ENCODE measurements around the gene RASAL2. TPM values are rescaled to one million over a fixed set of nuclear protein-coding genes. Genes with fewer than 3 reads are reported as not detected.

RASAL2 gene
- total and polyA plus RNA-seq, 2 of the 13 experiments (the other 11 are each of a cell fraction or from before 2014, with no cell fraction given), result 5.4 to 5.9 TPM

DNA sequence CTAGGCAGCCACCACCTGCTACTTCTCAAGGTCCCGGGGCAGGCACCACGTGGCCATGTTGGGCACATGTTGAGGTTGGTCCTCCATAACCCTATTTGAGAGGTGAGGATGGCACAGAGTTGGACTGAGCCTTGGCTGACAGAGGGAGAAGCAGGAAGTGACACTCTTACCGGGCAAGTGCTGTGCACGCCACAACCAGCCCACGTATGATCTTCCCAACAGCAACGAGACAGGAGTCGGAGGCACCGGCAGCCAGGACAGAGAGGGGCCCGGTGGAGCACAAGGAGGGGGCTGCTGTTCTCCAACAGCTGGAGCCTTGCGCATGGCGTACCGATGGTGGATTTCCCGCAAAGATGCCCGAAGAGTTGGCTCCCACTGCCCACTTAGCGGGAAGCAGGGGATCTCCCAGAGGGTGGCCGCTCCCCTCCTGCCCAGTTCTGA is 399.4 kb downstream of the RASAL2 start:
- Histone ChIP-seq H3K4me1 (ENCODE audit: insufficient read depth, low read length) (0 out of 2 replicates have a peak, but pooled peaks cover under 1% of the 10 kb centered on the region), H3K36me3 (replicated peaks in 1 of 2; ENCODE audit: control insufficient read depth in 1 of 2, insufficient read depth in 2 of 2, low read length in 2 of 2) (no peaks in the 10 kb centered on the region), H4K20me1 (ENCODE audit: insufficient read depth, low read length) (no peaks in the 10 kb centered on the region), H3K4me2 (ENCODE audit: low read depth, low read length) (no peak overlapping the region), H3K9me3 (ENCODE audit: low read length) (no peaks in the 10 kb centered on the region), H3K27ac (ENCODE audit: extremely low read length, insufficient read depth, low read length) (no peak overlapping the region), H2AFZ (ENCODE audit: low read length) (no peak overlapping the region), H3K9ac (ENCODE audit: insufficient read depth, low read depth, low read length) (no peak overlapping the region), H3K4me3 (replicated peaks in 1 of 3; ENCODE audit: insufficient read depth in 1 of 3, low read depth in 2 of 3, low read length in 3 of 3) (no peak overlapping the region), H3K79me2 (ENCODE audit: insufficient read depth, low read length) (no peaks in the 10 kb centered on the region), H3K27me3 (ENCODE audit: control insufficient read depth in 1 of 2, insufficient read depth in 2 of 2, low read length in 2 of 2) (peaks cover 7 to 51% of the 10 kb centered on the region in 2 experiments; a peak in 4 of 5 replicates)
- TF ChIP-seq REL (CRISPR knock-in tag; conservative IDR thresholded peaks at IDR 0.05) (no peak), SOX13 (IDR thresholded peaks at IDR 0.05) (no peak), SOX13 (CRISPR knock-in tag; conservative IDR thresholded peaks at IDR 0.05 in 1 of 2, IDR thresholded peaks at IDR 0.05 in 1 of 2) (no peak), SALL2 (CRISPR knock-in tag; IDR thresholded peaks at IDR 0.05) (no peak), REST (IDR thresholded peaks at IDR 0.05; ENCODE audit: borderline replicate concordance in 1 of 2, low read depth in 1 of 2, low read length in 2 of 2) (no peak), MTA1 (CRISPR knock-in tag; IDR thresholded peaks at IDR 0.05; ENCODE audit: borderline replicate concordance) (no peak), PCBP1 (IDR thresholded peaks at IDR 0.05; ENCODE audit: borderline replicate concordance, low read depth, low read length) (no peak), ZEB1 (IDR thresholded peaks at IDR 0.05; ENCODE audit: insufficient replicate concordance, low read depth) (no peak), TCF12 (IDR thresholded peaks at IDR 0.05) (no peak), TCF12 (CRISPR knock-in tag; IDR thresholded peaks at IDR 0.05) (no peak), HNF4A (CRISPR knock-in tag; IDR thresholded peaks at IDR 0.05) (no peak), XRCC5 (optimal IDR thresholded peaks at IDR 0.05; ENCODE audit: low read length) (no peak), ZBTB8A (CRISPR knock-in tag; IDR thresholded peaks at IDR 0.05; ENCODE audit: borderline replicate concordance, low read depth) (no peak)
- BruUV-seq (replicated peaks), result no TSS peak
- ATAC-seq (no peak), DNase-seq (ENCODE audit: low spot score) (no peak), FAIRE-seq (no peak)
- intact Hi-C loops (cut with micrococcal nuclease; ENCODE audit: unreplicated experiment) (no loop called here), in situ Hi-C loops (cut with HindIII; ENCODE audit: extremely low pct_ligation_motif_present, low pct_unique_long_range_greater_than_20kb) (no loop called here)
- ChIA-PET POLR2A (no interaction called here), CTCF (ENCODE audit: low intra/inter-chr PET ratio, low total read pairs) (no interaction called here)
- WGBS (ENCODE audit: low lambda C conversion rate), result 57% methylated on average over 7 of the region's 16 CpGs

All from HepG2 (cell line).